Neuronal stem cell (in vitro differentiated cells): Measurements from ENCODE around the gene ATG2A.

Experiments
- DNase-seq: peaks from one replicate; pipeline ENCODE4 v3.0.0-alpha.2; 2013; ENCODE audit warnings: low spot score
- H2AFZ ChIP-seq: one replicate; pipeline ENCODE4 v1.6.1; 2013; ENCODE audit warnings: mild to moderate bottlenecking, low read length, inconsistent platforms
- H2AK5ac ChIP-seq: 2 replicates; pipeline ENCODE4 v1.6.1; 2013; ENCODE audit warnings: low read depth, mild to moderate bottlenecking, inconsistent platforms, low read length, moderate library complexity, mixed read lengths
- H2BK120ac ChIP-seq: 2 replicates; pipeline ENCODE4 v1.6.1; 2013; ENCODE audit warnings: low read depth, mild to moderate bottlenecking, inconsistent platforms, low read length, moderate library complexity, mixed read lengths
- H2BK12ac ChIP-seq: one replicate; pipeline ENCODE4 v1.6.1; 2013; ENCODE audit warnings: low read length, inconsistent platforms
- H2BK15ac ChIP-seq: 2 replicates; pipeline ENCODE4 v1.6.1; 2013; ENCODE audit warnings: mild to moderate bottlenecking, low read length, inconsistent platforms, mixed read lengths
- H2BK5ac ChIP-seq: one replicate; pipeline ENCODE4 v1.6.1; 2013; ENCODE audit warnings: inconsistent platforms, mild to moderate bottlenecking, low read length, moderate library complexity
- H3K14ac ChIP-seq: one replicate; pipeline ENCODE4 v1.6.1; 2013; ENCODE audit warnings: low read length, inconsistent platforms
- H3K18ac ChIP-seq: 2 replicates; pipeline ENCODE4 v1.6.1; 2013; ENCODE audit warnings: low read length, inconsistent platforms
- H3K23ac ChIP-seq: 2 replicates; pipeline ENCODE4 v1.6.1; 2013; ENCODE audit warnings: low read depth, mild to moderate bottlenecking, mixed read lengths, low read length, inconsistent platforms; ENCODE audit not compliant: poor library complexity
- H3K27ac ChIP-seq: replicated peaks from 3 replicates; pipeline ENCODE4 v1.5.1; 2013; ENCODE audit warnings: low read length, inconsistent platforms
- H3K27me3 ChIP-seq, 3 experiments: 2 replicates each; pipeline ENCODE4 v1.6.1; 2013; ENCODE audit warnings: low read length in 3 of 3, mild to moderate bottlenecking in 2 of 3, inconsistent platforms in 1 of 3, low read depth in 1 of 3, mixed read lengths in 1 of 3, moderate library complexity in 1 of 3; ENCODE audit not compliant: control insufficient read depth in 3 of 3, insufficient read depth in 3 of 3
- H3K36me3 ChIP-seq, 2 donors: replicated peaks in 1 of 2; 2 replicates each; pipeline ENCODE4 v1.6.1; 2013; ENCODE audit warnings: low read length in 2 of 2; ENCODE audit not compliant: control insufficient read depth in 2 of 2, insufficient read depth in 2 of 2
- H3K4ac ChIP-seq: 2 replicates; pipeline ENCODE4 v1.6.1; 2013; ENCODE audit warnings: inconsistent platforms, mild to moderate bottlenecking, low read length, moderate library complexity
- H3K4me1 ChIP-seq, 2 donors: 1 replicate in 1 of 2; 2 replicates in 1 of 2; pipeline ENCODE4 v1.6.1; 2013; ENCODE audit warnings: low read length in 2 of 2, low read depth in 1 of 2; ENCODE audit not compliant: control insufficient read depth in 2 of 2, insufficient read depth in 1 of 2
- H3K4me2 ChIP-seq: one replicate; pipeline ENCODE4 v1.6.1; 2013; ENCODE audit warnings: mild to moderate bottlenecking, low read length, inconsistent platforms; ENCODE audit not compliant: insufficient read depth, poor library complexity, severe bottlenecking
- H3K4me3 ChIP-seq, 2 donors: 2 replicates each; pipeline ENCODE4 v1.5.1; 2013; ENCODE audit warnings: low read length in 2 of 2, mild to moderate bottlenecking in 2 of 2, inconsistent platforms in 1 of 2, moderate library complexity in 1 of 2
- H3K79me1 ChIP-seq: one replicate; pipeline ENCODE4 v1.6.1; 2013; ENCODE audit warnings: low read depth, mild to moderate bottlenecking, inconsistent platforms, low read length, moderate library complexity
- H3K9ac ChIP-seq: one replicate; pipeline ENCODE4 v1.6.1; 2013; ENCODE audit warnings: mild to moderate bottlenecking, low read depth, low read length, inconsistent platforms; ENCODE audit not compliant: poor library complexity
- H3K9me3 ChIP-seq, 2 donors: replicated peaks in 1 of 2; 2 replicates each; pipeline versions ENCODE3 to v1.6.1; 2013; ENCODE audit warnings: low read length in 2 of 2, mild to moderate bottlenecking in 2 of 2, inconsistent platforms in 1 of 2, low read depth in 1 of 2, mixed read lengths in 1 of 2, moderate library complexity in 1 of 2; ENCODE audit not compliant: control insufficient read depth in 2 of 2, insufficient read depth in 1 of 2
- H4K8ac ChIP-seq: one replicate; pipeline ENCODE4 v1.6.1; 2013; ENCODE audit warnings: low read depth, mild to moderate bottlenecking, inconsistent platforms, low read length, moderate library complexity
- H4K91ac ChIP-seq: one replicate; pipeline ENCODE4 v1.6.1; 2013; ENCODE audit warnings: low read length, low read depth, mild to moderate bottlenecking, inconsistent platforms; ENCODE audit not compliant: poor library complexity
- WGBS, 2 donors: extraction: QIAGEN DNeasy Blood & Tissue Kit; methylation state at CpG; one replicate each; pipeline ENCODE4 v1.1.7; 2013; ENCODE audit warnings: missing lambda C conversion rate in 2 of 2, mixed read lengths in 1 of 2; ENCODE audit not compliant: insufficient read length in 2 of 2, insufficient replicate concordance in 1 of 2; ENCODE audit errors: extremely low coverage in 2 of 2; 5-methylcytosine and 5-hydroxymethylcytosine counted together

ATG2A gene

GRCh38 chr11:64911689-64912088 lies 5.3 kb downstream of the ATG2A start:
- Histone ChIP-seq H3K27ac (no peak overlapping the region), H3K9ac (no peak overlapping the region), H3K79me1 (peaks cover under 1% of the 10 kb centered on the region), H3K23ac (peak overlapping the region; percentile 57), H2BK120ac (no peak overlapping the region), H3K9me3 (no peaks in the 10 kb centered on the region), H3K14ac (no peak overlapping the region), H2BK12ac (no peak overlapping the region), H4K91ac (no peak overlapping the region), H3K27me3 (no peaks in the 10 kb centered on the region), H3K4me2 (no peak overlapping the region), H3K36me3 (peaks cover 34 to 56% of the 10 kb centered on the region in 2 donors), H3K4me1 (peaks cover 6% of the 10 kb centered on the region in 2 donors), H3K18ac (no peak overlapping the region), H3K4ac (no peak overlapping the region), H2BK15ac (no peak overlapping the region), H2AK5ac (no peak overlapping the region), H3K4me3 (no peak overlapping the region), H2BK5ac (no peak overlapping the region), H2AFZ (no peak overlapping the region), H4K8ac (no peak overlapping the region)
- WGBS, 2 donors: no CpG with 5 or more reads among the region's 9 CpGs
- DNase-seq: no peak

GRCh38 chr11:64911142-64911541 lies 5.9 kb downstream of the ATG2A start:
- DNase-seq: no peak
- H3K4me1 ChIP-seq: peaks cover 3 to 5% of the 10 kb centered on the region in 2 donors

GRCh38 chr11:64910451-64911093 lies 6.4 kb downstream of the ATG2A start:
- H2AFZ ChIP-seq: no peak overlapping the region
- H3K14ac ChIP-seq: no peak overlapping the region
- no peak overlapping the region for H2AK5ac ChIP-seq
- no peak overlapping the region for H3K4me2 ChIP-seq
- DNase-seq: no peak
- WGBS, 2 donors: no CpG with 5 or more reads among the region's 27 CpGs
- H2BK5ac ChIP-seq: no peak overlapping the region
- H3K23ac ChIP-seq: no peak overlapping the region
- H3K18ac ChIP-seq: no peak overlapping the region
- no peaks in the 10 kb centered on the region for H3K9me3 ChIP-seq
- H2BK15ac ChIP-seq: no peak overlapping the region
- H2BK120ac ChIP-seq: no peak overlapping the region
- no peak overlapping the region for H3K4me3 ChIP-seq
- peak overlapping the region; percentile 77 for H3K9ac ChIP-seq
- H3K4me1 ChIP-seq: no peaks in the 10 kb centered on the region
- H3K27me3 ChIP-seq: no peaks in the 10 kb centered on the region
- peak overlapping the region; percentile 9 for H4K8ac ChIP-seq
- peaks cover 42 to 68% of the 10 kb centered on the region in 2 donors for H3K36me3 ChIP-seq
- no peak overlapping the region for H2BK12ac ChIP-seq
- H3K4ac ChIP-seq: no peak overlapping the region
- no peak overlapping the region for H4K91ac ChIP-seq
- H3K27ac ChIP-seq: no peak overlapping the region
- peaks cover 2% of the 10 kb centered on the region for H3K79me1 ChIP-seq

More at GRCh38 chr11:64911142-64911541, 5.9 kb downstream of the ATG2A start:
- H3K4ac ChIP-seq: no peak overlapping the region
- no peak overlapping the region for H2BK12ac ChIP-seq
- no peak overlapping the region for H2BK5ac ChIP-seq
- no peak overlapping the region for H3K18ac ChIP-seq
- no peak overlapping the region for H4K8ac ChIP-seq
- H2BK15ac ChIP-seq: no peak overlapping the region
- H3K36me3 ChIP-seq: peaks cover 37 to 62% of the 10 kb centered on the region in 2 donors
- H3K27ac ChIP-seq: no peak overlapping the region
- H3K4me2 ChIP-seq: no peak overlapping the region
- H4K91ac ChIP-seq: no peak overlapping the region
- no CpG with 5 or more reads among the region's 7 CpGs for WGBS, 2 donors
- H3K9ac ChIP-seq: no peak overlapping the region
- H2AFZ ChIP-seq: no peak overlapping the region
- H3K79me1 ChIP-seq: peaks cover 2% of the 10 kb centered on the region
- no peak overlapping the region for H2AK5ac ChIP-seq
- H3K27me3 ChIP-seq: no peaks in the 10 kb centered on the region
- H3K14ac ChIP-seq: no peak overlapping the region
- H3K23ac ChIP-seq: no peak overlapping the region
- H3K4me3 ChIP-seq: no peak overlapping the region
- no peak overlapping the region for H2BK120ac ChIP-seq
- H3K9me3 ChIP-seq: no peaks in the 10 kb centered on the region

DNA sequence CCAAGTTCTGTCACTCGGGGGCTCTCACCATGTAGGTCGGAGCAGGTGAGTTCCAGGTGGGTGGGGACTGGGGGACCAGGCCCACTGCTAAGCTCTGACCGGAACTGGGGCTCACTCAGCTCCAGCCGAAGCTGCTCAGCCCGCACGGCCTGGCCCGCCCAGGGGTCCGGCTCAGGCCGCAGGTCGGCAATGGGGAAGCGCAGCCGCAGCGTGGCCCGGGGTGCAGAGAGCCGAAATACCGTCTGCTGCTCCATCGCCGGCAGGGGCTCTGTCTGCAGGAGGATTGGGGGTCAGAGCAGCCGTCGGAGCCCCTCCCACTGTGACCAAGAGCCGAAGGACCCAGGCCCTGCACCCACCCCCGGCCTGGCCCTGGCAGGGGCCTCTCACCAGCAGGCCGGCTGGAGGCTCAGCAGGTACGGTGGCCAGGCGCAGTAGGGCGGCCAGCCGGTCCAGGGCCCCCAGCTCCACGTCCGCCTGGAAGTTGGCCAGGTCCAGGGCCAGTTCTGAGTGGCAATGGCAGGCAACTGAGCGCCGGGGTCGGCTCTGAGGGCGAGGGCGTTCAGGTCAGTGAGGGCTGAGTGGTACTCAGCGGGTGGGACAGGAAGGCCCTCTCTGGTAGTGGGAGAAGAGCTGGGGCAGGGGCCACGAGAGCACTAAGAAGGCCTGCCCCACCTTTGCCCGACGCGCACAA lies 7.2 kb downstream of the ATG2A start:
- Histone ChIP-seq H3K4me1 (no peaks in the 10 kb centered on the region), H3K14ac (no peak overlapping the region), H3K4ac (no peak overlapping the region), H3K9me3 (no peaks in the 10 kb centered on the region), H3K9ac (peak overlapping the region; percentile 44), H3K23ac (no peak overlapping the region), H4K8ac (no peak overlapping the region), H3K4me2 (no peak overlapping the region), H3K27me3 (no peaks in the 10 kb centered on the region), H4K91ac (no peak overlapping the region), H2BK12ac (no peak overlapping the region), H2BK5ac (no peak overlapping the region), H3K27ac (no peak overlapping the region), H2AK5ac (no peak overlapping the region), H2BK15ac (no peak overlapping the region), H3K18ac (no peak overlapping the region), H3K36me3 (peaks cover 45 to 74% of the 10 kb centered on the region in 2 donors), H2BK120ac (peak overlapping the region; percentile 54), H3K79me1 (peaks cover 4% of the 10 kb centered on the region), H3K4me3 (no peak overlapping the region), H2AFZ (no peak overlapping the region)
- DNase-seq: no peak
- no CpG with 5 or more reads among the region's 39 CpGs for WGBS, 2 donors
